Ascending aorta (tissue), 2 donors: ENCODE data around the gene NCAPD3. TPM values are rescaled to one million over a fixed set of nuclear protein-coding genes. Genes with fewer than 3 reads are reported as not detected.
"Not testable (repeated sequence)": the region's sequence is repeated elsewhere in the genome, so short reads cannot be mapped to it uniquely, and the experiment has no call there.

Experiments used
- DNase-seq, 2 donors: peaks; one replicate each; pipeline ENCODE4 v3.0.0-alpha.2; 2019; ENCODE audit warnings: low spot score in 2 of 2
- H3K27ac ChIP-seq, 2 donors: fragments of 200-600 bp; sonication (generic); one replicate each; pipeline ENCODE4 v1.5.1; 2016 to 2017; ENCODE audit warnings: mild to moderate bottlenecking in 1 of 2
- H3K27me3 ChIP-seq: fragments of 200-600 bp; sonication (generic); one replicate; pipeline ENCODE4 v1.5.1; 2017
- H3K36me3 ChIP-seq, 2 donors: fragments of 200-600 bp; sonication (generic); one replicate each; pipeline ENCODE4 v1.5.1; 2016
- H3K4me1 ChIP-seq, 2 donors: fragments of 200-600 bp; sonication (generic); one replicate each; pipeline ENCODE4 v1.5.1; 2016 to 2017; ENCODE audit warnings: mild to moderate bottlenecking in 1 of 2
- H3K4me3 ChIP-seq, 2 donors: fragments of 200-600 bp; sonication (generic); one replicate each; pipeline ENCODE4 v1.5.1; 2016 to 2017; ENCODE audit warnings: mild to moderate bottlenecking in 1 of 2
- H3K9me3 ChIP-seq, 2 donors: fragments of 200-600 bp; sonication (generic); one replicate each; pipeline ENCODE4 v1.5.1; 2016
- CTCF ChIP-seq, 3 experiments: fragments of 200-600 bp in 2 of 3; fragments of 450-650 bp in 1 of 3; sonication (generic) in 2 of 3; IDR thresholded peaks; one replicate each; pipeline ENCODE4 v1.5.1; 2016 to 2019; ENCODE audit warnings: antibody characterized with exemption in 3 of 3, mild to moderate bottlenecking in 1 of 3, moderate library complexity in 1 of 3
- intact Hi-C: fragments of 100-400 bp; cut with DNase I; formaldehyde crosslinking; loops from one replicate; pipeline ENCODE4 v1.15.1; 2023
- total RNA-seq: library from RNA; depleted of rRNA; stranded (reverse); fragments of >200 nt; gene quantifications from one replicate; pipeline ENCODE4 v1.1.0, GENCODE V29; 2016

The NCAPD3 gene
- total RNA-seq, 1 donor from 2014 or later, result 4.8 TPM

GRCh38 chr11:134205729-134206128 is 18.0 kb downstream of the NCAPD3 start:
- no peaks in the 10 kb centered on the region for H3K4me1 ChIP-seq
- no peaks in the 10 kb centered on the region for H3K27me3 ChIP-seq
- no peak overlapping the region for H3K4me3 ChIP-seq
- no peak for TF ChIP-seq CTCF (IDR thresholded peaks at IDR 0.05)
- H3K27ac ChIP-seq, result no peak overlapping the region
- peaks cover 24 to 57% of the 10 kb centered on the region in 2 donors for H3K36me3 ChIP-seq
- intact Hi-C loops, result no loop called here
- no peak for DNase-seq
- no peaks in the 10 kb centered on the region for H3K9me3 ChIP-seq

GRCh38 chr11:134202661-134203060 is 21.1 kb downstream of the NCAPD3 start:
- Histone ChIP-seq H3K27ac (no peak overlapping the region), H3K36me3 (peaks cover 24 to 49% of the 10 kb centered on the region in 2 donors), H3K9me3 (no peaks in the 10 kb centered on the region), H3K4me3 (no peak overlapping the region), H3K27me3 (no peaks in the 10 kb centered on the region), H3K4me1 (no peaks in the 10 kb centered on the region)
- DNase-seq, result no peak
- intact Hi-C loops, result no loop called here
- TF ChIP-seq CTCF (IDR thresholded peaks at IDR 0.05), result no peak

- no peaks in the 10 kb centered on the region for H3K9me3 ChIP-seq
- H3K4me1 ChIP-seq, result no peaks in the 10 kb centered on the region
- DNase-seq, result no peak
- peaks cover 18 to 42% of the 10 kb centered on the region in 2 donors for H3K36me3 ChIP-seq
- no peak for TF ChIP-seq CTCF (IDR thresholded peaks at IDR 0.05)
- no peak overlapping the region for H3K27ac ChIP-seq
- H3K27me3 ChIP-seq, result no peaks in the 10 kb centered on the region
- no peak overlapping the region for H3K4me3 ChIP-seq
- intact Hi-C loops, result no loop called here
Observed at GRCh38 chr11:134200688-134201087, 23.1 kb downstream of the NCAPD3 start.

- no peak for DNase-seq
- TF ChIP-seq CTCF (IDR thresholded peaks at IDR 0.05), result no peak
- Histone ChIP-seq H3K27ac (no peak overlapping the region), H3K27me3 (no peaks in the 10 kb centered on the region), H3K4me1 (no peaks in the 10 kb centered on the region), H3K36me3 (peaks cover 15 to 37% of the 10 kb centered on the region in 2 donors), H3K9me3 (no peaks in the 10 kb centered on the region), H3K4me3 (no peak overlapping the region)
- intact Hi-C loops, result no loop called here
Observed at GRCh38 chr11:134199531-134199930, 24.2 kb downstream of the NCAPD3 start.

- Histone ChIP-seq H3K4me3 (no peak overlapping the region), H3K27ac (no peak overlapping the region), H3K4me1 (no peaks in the 10 kb centered on the region), H3K36me3 (peaks cover 18 to 34% of the 10 kb centered on the region in 2 donors), H3K9me3 (no peaks in the 10 kb centered on the region), H3K27me3 (no peaks in the 10 kb centered on the region)
- no peak for DNase-seq
- TF ChIP-seq CTCF (IDR thresholded peaks at IDR 0.05), result no peak
- intact Hi-C loops, result no loop called here
Observed at GRCh38 chr11:134196756-134197155, 27.0 kb downstream of the NCAPD3 start.

- intact Hi-C loops, H3K9me3 ChIP-seq, H3K27me3 ChIP-seq, H3K4me1 ChIP-seq, DNase-seq, H3K4me3 ChIP-seq, H3K27ac ChIP-seq: not testable (repeated sequence)
- peaks cover 14 to 54% of the 10 kb centered on the region in 2 donors for H3K36me3 ChIP-seq
Observed at GRCh38 chr11:134188092-134188491, 35.7 kb downstream of the NCAPD3 start.
